ENCODE results near the gene GNB4. TPM values are rescaled to one million over a fixed set of nuclear protein-coding genes. Genes with fewer than 3 reads are reported as not detected.

The GNB4 gene
- total RNA-seq, 1 donor from 2014 or later: 66.9 TPM

GRCh38 chr3:179482857-179483256 is 31.6 kb upstream of the GNB4 start:
- DNase-seq (ENCODE audit: low spot score): no peak
- no peak overlapping the region for H3K4me3 Mint-ChIP-seq (ENCODE audit: unreplicated experiment)
- TF ChIP-seq CTCF (IDR thresholded peaks at IDR 0.05; ENCODE audit: unreplicated experiment): no peak
- H3K36me3 Mint-ChIP-seq (ENCODE audit: low read depth, unreplicated experiment): no peaks in the 10 kb centered on the region
- H3K4me1 Mint-ChIP-seq (ENCODE audit: unreplicated experiment): peaks cover 4% of the 10 kb centered on the region
- no peak overlapping the region for H3K27ac Mint-ChIP-seq (ENCODE audit: unreplicated experiment)
- H3K9me3 Mint-ChIP-seq (ENCODE audit: unreplicated experiment): no peaks in the 10 kb centered on the region
- H3K27me3 Mint-ChIP-seq (ENCODE audit: unreplicated experiment): no peaks in the 10 kb centered on the region

- DNase-seq (ENCODE audit: low spot score): no peak
- H3K27me3 Mint-ChIP-seq (ENCODE audit: unreplicated experiment): no peaks in the 10 kb centered on the region
- no peak overlapping the region for H3K27ac Mint-ChIP-seq (ENCODE audit: unreplicated experiment)
- no peak for TF ChIP-seq CTCF (IDR thresholded peaks at IDR 0.05; ENCODE audit: unreplicated experiment)
- no peak overlapping the region for H3K4me3 Mint-ChIP-seq (ENCODE audit: unreplicated experiment)
- no peaks in the 10 kb centered on the region for H3K9me3 Mint-ChIP-seq (ENCODE audit: unreplicated experiment)
- H3K4me1 Mint-ChIP-seq (ENCODE audit: unreplicated experiment): no peaks in the 10 kb centered on the region
- H3K36me3 Mint-ChIP-seq (ENCODE audit: low read depth, unreplicated experiment): no peaks in the 10 kb centered on the region
Observed at GRCh38 chr3:179476215-179476614, 24.9 kb upstream of the GNB4 start.

- no peaks in the 10 kb centered on the region for H3K27me3 Mint-ChIP-seq (ENCODE audit: unreplicated experiment)
- H3K9me3 Mint-ChIP-seq (ENCODE audit: unreplicated experiment): no peaks in the 10 kb centered on the region
- no peak for DNase-seq (ENCODE audit: low spot score)
- H3K27ac Mint-ChIP-seq (ENCODE audit: unreplicated experiment): no peak overlapping the region
- no peak for TF ChIP-seq CTCF (IDR thresholded peaks at IDR 0.05; ENCODE audit: unreplicated experiment)
- no peaks in the 10 kb centered on the region for H3K36me3 Mint-ChIP-seq (ENCODE audit: low read depth, unreplicated experiment)
- no peaks in the 10 kb centered on the region for H3K4me1 Mint-ChIP-seq (ENCODE audit: unreplicated experiment)
- no peak overlapping the region for H3K4me3 Mint-ChIP-seq (ENCODE audit: unreplicated experiment)
Observed at GRCh38 chr3:179474480-179474879, 23.2 kb upstream of the GNB4 start.

GRCh38 chr3:179473565-179473964 is 22.3 kb upstream of the GNB4 start:
- DNase-seq (ENCODE audit: low spot score): no peak
- no peaks in the 10 kb centered on the region for H3K4me1 Mint-ChIP-seq (ENCODE audit: unreplicated experiment)
- no peaks in the 10 kb centered on the region for H3K36me3 Mint-ChIP-seq (ENCODE audit: low read depth, unreplicated experiment)
- no peak overlapping the region for H3K4me3 Mint-ChIP-seq (ENCODE audit: unreplicated experiment)
- TF ChIP-seq CTCF (IDR thresholded peaks at IDR 0.05; ENCODE audit: unreplicated experiment): no peak
- no peak overlapping the region for H3K27ac Mint-ChIP-seq (ENCODE audit: unreplicated experiment)
- no peaks in the 10 kb centered on the region for H3K27me3 Mint-ChIP-seq (ENCODE audit: unreplicated experiment)
- no peaks in the 10 kb centered on the region for H3K9me3 Mint-ChIP-seq (ENCODE audit: unreplicated experiment)

GRCh38 chr3:179464323-179465092 is 13.2 kb upstream of the GNB4 start:
- Mint-ChIP-seq H3K36me3 (ENCODE audit: low read depth, unreplicated experiment) (no peaks in the 10 kb centered on the region), H3K9me3 (ENCODE audit: unreplicated experiment) (no peaks in the 10 kb centered on the region), H3K4me3 (ENCODE audit: unreplicated experiment) (no peak overlapping the region), H3K27me3 (ENCODE audit: unreplicated experiment) (peaks cover 2% of the 10 kb centered on the region), H3K27ac (ENCODE audit: unreplicated experiment) (no peak overlapping the region), H3K4me1 (ENCODE audit: unreplicated experiment) (peaks cover 17% of the 10 kb centered on the region)
- DNase-seq (ENCODE audit: low spot score): no peak
- no peak for TF ChIP-seq CTCF (IDR thresholded peaks at IDR 0.05; ENCODE audit: unreplicated experiment)
